ENCODE data around the gene PTPRN. TPM values are rescaled to one million over a fixed set of nuclear protein-coding genes. Genes with fewer than 3 reads are reported as not detected.

Gene PTPRN
- total and polyA plus RNA-seq, 10 of the 15 experiments (the other 5 are each of a cell fraction or from before 2014, with no cell fraction given) = 0.28 to 0.69 TPM; not detected in 8

DNA sequence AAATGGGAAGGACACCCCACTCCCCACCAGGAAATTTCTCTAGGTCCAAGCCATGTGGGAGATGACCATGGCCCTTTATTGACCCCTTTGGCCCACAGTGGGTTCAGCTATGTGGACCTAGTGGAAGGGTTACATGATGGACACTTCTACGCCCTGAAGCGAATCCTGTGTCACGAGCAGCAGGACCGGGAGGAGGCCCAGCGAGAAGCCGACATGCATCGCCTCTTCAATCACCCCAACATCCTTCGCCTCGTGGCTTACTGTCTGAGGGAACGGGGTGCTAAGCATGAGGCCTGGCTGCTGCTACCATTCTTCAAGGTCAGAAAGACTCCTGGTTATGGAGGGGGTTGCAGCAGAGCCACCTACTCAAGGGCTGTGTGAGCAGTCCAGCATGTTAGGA is 62.6 kb downstream of the PTPRN start (continued):
- TF ChIP-seq, protein P1, sequence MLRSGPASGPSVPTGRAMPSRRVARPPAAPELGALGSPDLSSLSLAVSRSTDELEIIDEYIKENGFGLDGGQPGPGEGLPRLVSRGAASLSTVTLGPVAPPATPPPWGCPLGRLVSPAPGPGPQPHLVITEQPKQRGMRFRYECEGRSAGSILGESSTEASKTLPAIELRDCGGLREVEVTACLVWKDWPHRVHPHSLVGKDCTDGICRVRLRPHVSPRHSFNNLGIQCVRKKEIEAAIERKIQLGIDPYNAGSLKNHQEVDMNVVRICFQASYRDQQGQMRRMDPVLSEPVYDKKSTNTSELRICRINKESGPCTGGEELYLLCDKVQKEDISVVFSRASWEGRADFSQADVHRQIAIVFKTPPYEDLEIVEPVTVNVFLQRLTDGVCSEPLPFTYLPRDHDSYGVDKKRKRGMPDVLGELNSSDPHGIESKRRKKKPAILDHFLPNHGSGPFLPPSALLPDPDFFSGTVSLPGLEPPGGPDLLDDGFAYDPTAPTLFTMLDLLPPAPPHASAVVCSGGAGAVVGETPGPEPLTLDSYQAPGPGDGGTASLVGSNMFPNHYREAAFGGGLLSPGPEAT (IDR thresholded peaks at IDR 0.05; ENCODE audit: low read depth) = no peak
- TF ChIP-seq, protein P2, sequence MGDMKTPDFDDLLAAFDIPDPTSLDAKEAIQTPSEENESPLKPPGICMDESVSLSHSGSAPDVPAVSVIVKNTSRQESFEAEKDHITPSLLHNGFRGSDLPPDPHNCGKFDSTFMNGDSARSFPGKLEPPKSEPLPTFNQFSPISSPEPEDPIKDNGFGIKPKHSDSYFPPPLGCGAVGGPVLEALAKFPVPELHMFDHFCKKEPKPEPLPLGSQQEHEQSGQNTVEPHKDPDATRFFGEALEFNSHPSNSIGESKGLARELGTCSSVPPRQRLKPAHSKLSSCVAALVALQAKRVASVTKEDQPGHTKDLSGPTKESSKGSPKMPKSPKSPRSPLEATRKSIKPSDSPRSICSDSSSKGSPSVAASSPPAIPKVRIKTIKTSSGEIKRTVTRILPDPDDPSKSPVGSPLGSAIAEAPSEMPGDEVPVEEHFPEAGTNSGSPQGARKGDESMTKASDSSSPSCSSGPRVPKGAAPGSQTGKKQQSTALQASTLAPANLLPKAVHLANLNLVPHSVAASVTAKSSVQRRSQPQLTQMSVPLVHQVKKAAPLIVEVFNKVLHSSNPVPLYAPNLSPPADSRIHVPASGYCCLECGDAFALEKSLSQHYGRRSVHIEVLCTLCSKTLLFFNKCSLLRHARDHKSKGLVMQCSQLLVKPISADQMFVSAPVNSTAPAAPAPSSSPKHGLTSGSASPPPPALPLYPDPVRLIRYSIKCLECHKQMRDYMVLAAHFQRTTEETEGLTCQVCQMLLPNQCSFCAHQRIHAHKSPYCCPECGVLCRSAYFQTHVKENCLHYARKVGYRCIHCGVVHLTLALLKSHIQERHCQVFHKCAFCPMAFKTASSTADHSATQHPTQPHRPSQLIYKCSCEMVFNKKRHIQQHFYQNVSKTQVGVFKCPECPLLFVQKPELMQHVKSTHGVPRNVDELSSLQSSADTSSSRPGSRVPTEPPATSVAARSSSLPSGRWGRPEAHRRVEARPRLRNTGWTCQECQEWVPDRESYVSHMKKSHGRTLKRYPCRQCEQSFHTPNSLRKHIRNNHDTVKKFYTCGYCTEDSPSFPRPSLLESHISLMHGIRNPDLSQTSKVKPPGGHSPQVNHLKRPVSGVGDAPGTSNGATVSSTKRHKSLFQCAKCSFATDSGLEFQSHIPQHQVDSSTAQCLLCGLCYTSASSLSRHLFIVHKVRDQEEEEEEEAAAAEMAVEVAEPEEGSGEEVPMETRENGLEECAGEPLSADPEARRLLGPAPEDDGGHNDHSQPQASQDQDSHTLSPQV (IDR thresholded peaks at IDR 0.05) = no peak
- TF ChIP-seq RFX5 (IDR thresholded peaks at IDR 0.05; ENCODE audit: low read depth, low read length) (no peak), MTA3 (IDR thresholded peaks at IDR 0.05; ENCODE audit: borderline replicate concordance, low read length) (no peak), MYB (IDR thresholded peaks at IDR 0.05; ENCODE audit: borderline replicate concordance, low read depth, low read length) (no peak), YY1 (IDR thresholded peaks at IDR 0.05; ENCODE audit: low read depth, low read length) (no peak), SIX5 (IDR thresholded peaks at IDR 0.05; ENCODE audit: low read depth, low read length, severe bottlenecking) (no peak), HCFC1 (IDR thresholded peaks at IDR 0.05; ENCODE audit: low read length) (no peak), SMAD5 (IDR thresholded peaks at IDR 0.05; ENCODE audit: low read depth) (no peak)
- TF ChIP-seq, protein P3, sequence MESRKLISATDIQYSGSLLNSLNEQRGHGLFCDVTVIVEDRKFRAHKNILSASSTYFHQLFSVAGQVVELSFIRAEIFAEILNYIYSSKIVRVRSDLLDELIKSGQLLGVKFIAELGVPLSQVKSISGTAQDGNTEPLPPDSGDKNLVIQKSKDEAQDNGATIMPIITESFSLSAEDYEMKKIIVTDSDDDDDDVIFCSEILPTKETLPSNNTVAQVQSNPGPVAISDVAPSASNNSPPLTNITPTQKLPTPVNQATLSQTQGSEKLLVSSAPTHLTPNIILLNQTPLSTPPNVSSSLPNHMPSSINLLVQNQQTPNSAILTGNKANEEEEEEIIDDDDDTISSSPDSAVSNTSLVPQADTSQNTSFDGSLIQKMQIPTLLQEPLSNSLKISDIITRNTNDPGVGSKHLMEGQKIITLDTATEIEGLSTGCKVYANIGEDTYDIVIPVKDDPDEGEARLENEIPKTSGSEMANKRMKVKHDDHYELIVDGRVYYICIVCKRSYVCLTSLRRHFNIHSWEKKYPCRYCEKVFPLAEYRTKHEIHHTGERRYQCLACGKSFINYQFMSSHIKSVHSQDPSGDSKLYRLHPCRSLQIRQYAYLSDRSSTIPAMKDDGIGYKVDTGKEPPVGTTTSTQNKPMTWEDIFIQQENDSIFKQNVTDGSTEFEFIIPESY (IDR thresholded peaks at IDR 0.05) = no peak

Data from GM12878 (cell line).